Muscle layer of colon (tissue), 2 donors: ENCODE measurements around the gene TMEM30A.

Experiments
- H3K27ac ChIP-seq: one replicate; pipeline ENCODE4 v1.7.0; 2013; ENCODE audit warnings: low read depth, mild to moderate bottlenecking, low read length, moderate library complexity
- H3K27me3 ChIP-seq, 2 donors: one replicate each; pipeline ENCODE4 v1.7.0; 2013; ENCODE audit warnings: low read length in 2 of 2, mild to moderate bottlenecking in 2 of 2; ENCODE audit not compliant: insufficient read depth in 2 of 2, control insufficient read depth in 1 of 2
- H3K36me3 ChIP-seq: one replicate; pipeline ENCODE4 v1.7.0; 2013; ENCODE audit warnings: mild to moderate bottlenecking, low read length; ENCODE audit not compliant: insufficient read depth
- H3K4me1 ChIP-seq: one replicate; pipeline ENCODE4 v1.7.0; 2013; ENCODE audit warnings: mild to moderate bottlenecking, low read length; ENCODE audit not compliant: insufficient read depth
- H3K4me3 ChIP-seq, 2 donors: one replicate each; pipeline ENCODE4 v1.7.0; 2013; ENCODE audit warnings: low read length in 2 of 2, low read depth in 1 of 2, mild to moderate bottlenecking in 1 of 2, moderate library complexity in 1 of 2
- H3K9ac ChIP-seq: one replicate; pipeline ENCODE4 v1.7.0; 2013; ENCODE audit warnings: low read length
- H3K9me3 ChIP-seq: one replicate; pipeline ENCODE4 v1.7.0; 2013; ENCODE audit warnings: mild to moderate bottlenecking, low read length
- donor health status: abdominal sarcoma.
- donor health status: Adenocarcinoma of cecum.

Gene TMEM30A

DNA sequence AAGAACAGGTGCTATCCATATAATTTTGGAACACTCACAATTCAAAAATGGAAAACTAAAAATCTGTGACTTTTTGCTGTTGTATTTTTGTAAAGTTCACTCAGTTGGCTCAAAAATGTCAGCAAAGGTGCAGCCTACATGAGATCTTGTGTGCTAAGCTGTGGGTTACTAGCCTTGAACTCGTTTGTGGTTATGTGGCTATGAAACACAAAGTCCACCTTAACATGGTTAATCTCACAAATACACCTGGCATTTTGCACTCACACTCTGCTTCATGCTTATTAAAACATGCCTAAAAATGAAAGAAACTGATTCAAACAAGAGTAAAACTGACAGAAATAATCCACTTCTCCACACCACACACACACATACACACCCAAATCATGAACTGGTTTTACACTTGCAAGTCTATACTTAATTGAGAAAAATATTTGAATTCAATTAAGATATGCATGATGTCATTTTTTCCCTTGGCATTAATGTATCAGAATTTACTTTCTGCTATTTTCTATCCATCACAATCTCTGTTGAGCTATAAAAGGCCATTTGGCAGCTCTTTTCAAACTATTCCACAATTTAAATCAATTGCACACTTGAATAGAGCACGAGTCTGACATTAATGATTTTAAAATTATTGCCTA lies 22.9 kb upstream of the TMEM30A start:
- Histone ChIP-seq H3K9me3 (no peaks in the 10 kb centered on the region), H3K27ac (no peak overlapping the region), H3K4me3 (no peak overlapping the region), H3K27me3 (no peaks in the 10 kb centered on the region), H3K9ac (no peak overlapping the region), H3K36me3 (peaks cover 4% of the 10 kb centered on the region), H3K4me1 (peaks cover 4% of the 10 kb centered on the region)

DNA sequence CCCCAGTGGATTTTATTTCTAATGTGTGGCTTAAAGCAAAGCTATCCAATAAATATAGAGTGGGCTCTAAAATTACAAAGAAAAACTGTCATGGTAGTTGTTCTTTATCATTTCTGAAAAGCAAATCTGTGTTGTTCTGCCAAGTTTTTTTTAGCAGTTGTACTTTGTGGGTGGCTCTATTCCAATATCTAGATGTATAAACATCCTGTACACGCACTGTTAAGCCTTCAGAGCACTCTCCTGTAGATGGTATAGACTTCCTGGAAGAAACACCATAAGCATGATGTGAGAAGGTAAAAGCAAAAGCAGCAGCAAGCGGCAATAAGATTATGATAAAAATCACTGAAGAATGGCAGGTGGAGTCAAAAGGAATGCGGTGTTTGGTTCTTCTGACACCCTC lies 21.5 kb upstream of the TMEM30A start:
- H3K4me1 ChIP-seq: peaks cover 18% of the 10 kb centered on the region
- H3K27ac ChIP-seq: no peak overlapping the region
- no peak overlapping the region for H3K9ac ChIP-seq
- no peaks in the 10 kb centered on the region for H3K36me3 ChIP-seq
- H3K27me3 ChIP-seq: no peaks in the 10 kb centered on the region
- H3K9me3 ChIP-seq: no peaks in the 10 kb centered on the region
- H3K4me3 ChIP-seq: no peak overlapping the region

DNA sequence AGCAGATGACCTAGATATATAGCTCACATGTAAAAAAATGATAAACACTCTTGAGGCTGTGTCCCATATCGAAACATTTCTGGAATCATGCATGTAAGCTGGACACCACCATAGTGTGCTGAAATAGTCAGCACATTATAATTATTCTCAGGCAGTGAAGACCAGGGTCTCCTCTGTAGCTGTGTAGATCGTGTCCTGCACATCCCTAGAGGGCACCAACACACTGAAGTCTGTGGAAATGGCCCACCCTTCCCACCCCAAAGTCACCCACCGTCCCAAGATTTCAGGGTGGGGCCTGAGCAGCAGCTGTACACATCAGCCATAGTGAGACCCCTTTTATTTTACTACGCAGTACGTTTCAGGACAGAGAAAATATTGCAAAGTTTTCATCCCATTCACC lies 21.0 kb upstream of the TMEM30A start:
- no peaks in the 10 kb centered on the region for H3K36me3 ChIP-seq
- no peaks in the 10 kb centered on the region for H3K27me3 ChIP-seq
- H3K4me3 ChIP-seq: no peak overlapping the region
- H3K9ac ChIP-seq: no peak overlapping the region
- H3K4me1 ChIP-seq: peaks cover 21% of the 10 kb centered on the region
- no peaks in the 10 kb centered on the region for H3K9me3 ChIP-seq
- no peak overlapping the region for H3K27ac ChIP-seq

DNA sequence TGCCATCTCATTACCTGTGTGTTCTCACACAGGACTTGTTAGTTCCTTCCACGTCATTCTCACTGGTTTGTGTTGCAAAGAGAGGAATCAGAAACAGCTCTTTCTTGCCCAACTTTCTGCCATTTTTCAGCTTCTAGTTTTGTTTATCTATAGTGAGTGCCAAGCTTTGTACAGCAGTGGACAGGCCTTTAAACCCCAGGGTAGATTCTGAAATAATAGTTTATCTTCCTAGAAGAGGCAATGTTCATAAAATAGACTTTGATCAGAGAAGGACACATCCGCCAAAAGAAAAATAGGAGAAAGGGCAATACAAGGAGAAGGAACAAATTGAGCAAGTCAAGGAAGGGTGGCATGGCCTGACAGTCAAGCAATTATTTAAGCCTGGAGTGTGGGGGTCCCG lies 17.7 kb upstream of the TMEM30A start:
- no peaks in the 10 kb centered on the region for H3K27me3 ChIP-seq
- no peaks in the 10 kb centered on the region for H3K9me3 ChIP-seq
- H3K4me3 ChIP-seq: no peak overlapping the region
- no peaks in the 10 kb centered on the region for H3K36me3 ChIP-seq
- no peak overlapping the region for H3K9ac ChIP-seq
- H3K4me1 ChIP-seq: peaks cover 37% of the 10 kb centered on the region
- no peak overlapping the region for H3K27ac ChIP-seq

DNA sequence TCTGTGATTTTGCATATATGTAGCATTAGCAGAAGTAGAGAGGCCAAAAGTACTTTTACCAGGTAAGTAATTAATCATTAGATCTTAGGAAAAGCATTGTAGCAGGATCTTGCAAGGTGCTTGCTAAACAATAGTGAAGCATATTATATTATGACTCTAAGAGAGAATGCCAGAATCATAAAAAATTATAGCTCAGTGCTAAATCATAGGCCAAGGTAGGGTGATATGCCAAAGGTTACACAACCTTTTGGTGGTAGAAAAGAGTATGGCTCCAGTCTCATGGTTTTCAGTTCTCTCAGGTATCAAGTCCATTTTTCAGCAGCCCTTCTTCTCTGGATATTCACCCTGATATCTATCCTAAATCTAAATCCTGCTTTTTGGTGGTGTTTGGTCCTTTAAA lies 16.9 kb upstream of the TMEM30A start:
- H3K27ac ChIP-seq: no peak overlapping the region
- no peak overlapping the region for H3K9ac ChIP-seq
- no peak overlapping the region for H3K4me3 ChIP-seq
- H3K36me3 ChIP-seq: no peaks in the 10 kb centered on the region
- no peaks in the 10 kb centered on the region for H3K9me3 ChIP-seq
- H3K4me1 ChIP-seq: peaks cover 37% of the 10 kb centered on the region
- no peaks in the 10 kb centered on the region for H3K27me3 ChIP-seq

DNA sequence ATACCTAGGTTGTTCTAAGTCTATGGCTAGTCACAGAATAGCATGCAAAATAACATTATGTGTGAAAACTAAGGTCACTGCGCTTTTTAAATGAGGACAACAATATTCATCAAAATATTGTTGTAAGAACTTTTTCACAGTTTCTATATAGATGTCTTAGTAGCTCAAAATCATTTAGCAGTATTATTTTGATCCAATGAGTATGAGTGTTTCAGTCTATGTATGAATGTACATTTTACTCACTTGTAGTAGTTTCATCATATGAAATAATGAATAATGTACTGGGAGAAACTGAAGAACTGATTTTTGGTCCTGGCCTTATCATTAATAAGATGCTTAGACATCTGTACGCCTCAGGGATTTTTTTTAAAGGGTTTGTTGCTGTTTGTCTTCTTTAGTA lies 16.5 kb upstream of the TMEM30A start:
- Histone ChIP-seq H3K9ac (no peak overlapping the region), H3K9me3 (no peaks in the 10 kb centered on the region), H3K27me3 (no peaks in the 10 kb centered on the region), H3K36me3 (no peaks in the 10 kb centered on the region), H3K4me3 (no peak overlapping the region), H3K27ac (no peak overlapping the region), H3K4me1 (peaks cover 37% of the 10 kb centered on the region)

DNA sequence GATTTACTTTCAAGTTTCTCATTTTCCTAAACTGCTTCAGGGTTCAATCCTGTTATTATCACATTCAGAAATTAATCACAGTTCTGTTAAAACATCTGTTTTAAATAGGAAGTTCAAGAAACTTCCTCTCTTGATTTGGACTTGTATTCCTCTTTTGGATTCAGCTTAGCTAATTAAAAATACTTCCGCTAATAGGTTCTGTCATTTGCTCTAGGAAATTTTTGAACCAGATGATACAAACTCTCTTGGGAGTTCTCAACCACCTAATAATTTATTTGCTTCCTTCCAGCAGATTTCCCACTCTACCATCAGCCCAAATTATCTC lies 15.9 kb upstream of the TMEM30A start:
- no peaks in the 10 kb centered on the region for H3K9me3 ChIP-seq
- H3K27me3 ChIP-seq: no peaks in the 10 kb centered on the region
- no peak overlapping the region for H3K4me3 ChIP-seq
- peaks cover 37% of the 10 kb centered on the region for H3K4me1 ChIP-seq
- no peaks in the 10 kb centered on the region for H3K36me3 ChIP-seq
- H3K27ac ChIP-seq: no peak overlapping the region
- no peak overlapping the region for H3K9ac ChIP-seq

DNA sequence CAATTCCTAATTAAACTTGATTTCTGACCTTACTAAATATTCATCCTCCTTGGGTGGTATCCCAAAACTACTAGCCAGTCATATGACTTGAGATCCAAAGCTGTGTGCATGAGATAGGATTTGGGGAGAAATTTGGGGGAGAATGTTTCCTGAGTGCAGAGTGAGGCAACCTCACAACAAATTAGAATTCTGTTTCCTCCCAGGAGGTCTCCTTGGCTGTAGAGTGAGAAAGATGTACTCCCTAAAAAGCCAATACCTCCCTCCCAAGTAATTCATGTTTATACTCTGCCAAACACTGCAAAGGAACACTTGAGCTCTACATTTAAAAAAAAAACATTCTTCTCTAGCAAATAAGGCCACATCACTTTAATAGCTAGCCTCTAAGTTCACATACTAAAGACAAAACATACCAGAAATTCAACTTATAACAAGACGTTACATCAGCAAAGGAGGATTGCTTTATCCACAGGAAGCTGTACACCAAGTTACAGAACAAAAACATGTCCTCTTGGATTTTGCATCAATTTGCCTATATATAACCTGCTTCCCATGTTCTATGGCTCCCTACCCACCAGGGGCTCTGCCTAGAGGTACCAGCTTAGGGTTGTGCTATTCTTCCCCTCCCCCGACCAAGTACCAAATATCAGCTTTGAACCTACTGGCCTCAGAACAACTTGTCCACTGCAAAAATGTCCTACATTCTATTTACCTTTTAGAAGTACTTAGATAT lies 15.4 kb upstream of the TMEM30A start:
- H3K4me3 ChIP-seq: no peak overlapping the region
- H3K4me1 ChIP-seq: peaks cover 37% of the 10 kb centered on the region
- H3K9me3 ChIP-seq: no peaks in the 10 kb centered on the region
- H3K27ac ChIP-seq: peak overlapping the region; percentile 15
- H3K27me3 ChIP-seq: no peaks in the 10 kb centered on the region
- H3K9ac ChIP-seq: no peak overlapping the region
- no peaks in the 10 kb centered on the region for H3K36me3 ChIP-seq

DNA sequence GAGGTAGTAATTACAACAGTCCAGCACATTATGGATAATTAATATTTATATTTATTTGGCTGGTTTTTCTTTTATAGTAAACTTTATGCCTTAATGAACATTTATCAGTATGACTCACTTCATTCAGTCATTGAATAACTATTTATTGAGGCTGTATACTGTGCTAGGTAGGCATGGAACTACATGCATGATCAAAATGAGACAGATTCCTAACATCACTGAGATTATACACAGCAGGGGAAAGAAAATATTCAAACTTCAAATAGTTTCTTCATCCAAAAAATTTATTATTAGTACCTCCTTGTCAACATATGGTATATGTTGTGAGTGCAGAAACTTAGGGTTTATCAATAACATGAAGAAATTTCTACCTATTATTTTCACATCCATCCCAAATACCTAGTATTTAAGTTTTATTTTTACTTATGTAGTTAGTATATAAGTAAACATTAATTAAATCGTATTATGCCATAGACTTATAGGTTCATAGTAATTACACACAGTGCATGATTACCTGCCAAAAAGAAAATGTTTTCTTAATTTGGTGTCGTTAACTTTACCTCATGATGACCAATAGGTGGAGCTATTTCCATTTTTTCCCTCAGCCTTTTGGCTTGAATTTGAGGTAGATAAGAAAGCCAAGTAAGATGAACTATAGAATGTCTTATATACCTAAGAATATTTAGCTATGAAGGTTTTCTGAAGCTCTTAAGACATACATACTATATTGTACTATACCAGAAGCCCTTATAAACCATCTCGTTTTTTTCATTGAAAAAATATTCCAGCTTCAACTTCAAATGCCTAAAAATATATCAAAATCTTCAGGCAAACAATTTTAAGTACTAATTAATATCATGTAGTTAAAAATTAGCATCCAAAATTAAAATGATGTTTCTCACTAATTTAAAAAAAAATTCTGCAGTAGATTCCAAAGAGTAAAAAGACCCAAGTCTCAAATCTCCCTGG lies 12.5 kb upstream of the TMEM30A start:
- Histone ChIP-seq H3K4me3 (no peak overlapping the region), H3K9me3 (no peaks in the 10 kb centered on the region), H3K36me3 (no peaks in the 10 kb centered on the region), H3K27ac (no peak overlapping the region), H3K9ac (no peak overlapping the region), H3K27me3 (no peaks in the 10 kb centered on the region), H3K4me1 (peaks cover 29% of the 10 kb centered on the region)

DNA sequence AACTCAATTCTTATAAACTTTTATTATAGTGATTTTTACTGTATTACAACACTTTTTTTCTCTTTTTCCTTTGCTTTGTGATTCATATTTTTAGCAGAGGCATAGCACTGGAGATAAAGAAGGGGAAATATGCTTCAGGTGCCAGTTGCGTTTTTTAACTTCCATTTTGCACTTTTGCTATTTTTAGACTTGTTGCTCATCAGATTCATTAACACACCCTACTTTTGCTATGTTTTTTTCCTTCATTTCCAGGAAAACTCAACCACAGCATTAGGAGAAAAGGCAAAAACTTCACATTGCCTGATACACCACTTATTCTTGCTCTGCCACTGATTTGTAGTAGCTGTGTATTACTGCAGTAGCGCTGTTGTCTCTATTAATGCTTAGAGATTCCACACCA lies 8.0 kb upstream of the TMEM30A start:
- Histone ChIP-seq H3K27ac (no peak overlapping the region), H3K4me3 (no peak overlapping the region), H3K27me3 (no peaks in the 10 kb centered on the region), H3K36me3 (no peaks in the 10 kb centered on the region), H3K9me3 (no peaks in the 10 kb centered on the region), H3K9ac (no peak overlapping the region), H3K4me1 (no peaks in the 10 kb centered on the region)

DNA sequence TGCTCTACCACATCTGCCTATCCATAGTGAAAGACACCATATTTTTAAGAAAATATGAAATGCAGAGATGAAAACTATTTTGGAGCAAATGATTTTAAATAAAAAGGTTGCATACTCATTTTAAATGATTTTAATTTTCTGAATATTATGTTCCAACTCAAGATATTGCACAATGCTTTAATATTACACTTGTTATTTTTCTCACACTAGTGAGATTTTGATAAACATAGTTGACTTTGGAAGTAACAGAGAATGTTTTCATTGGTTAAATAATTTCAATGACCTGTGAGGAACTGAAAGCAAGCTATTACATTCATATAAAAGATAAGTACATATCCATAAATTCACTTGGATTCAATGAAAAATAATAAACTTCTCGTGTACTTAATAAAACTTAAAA lies 7.2 kb upstream of the TMEM30A start:
- Histone ChIP-seq H3K9me3 (no peaks in the 10 kb centered on the region), H3K27me3 (no peaks in the 10 kb centered on the region), H3K4me1 (no peaks in the 10 kb centered on the region), H3K27ac (no peak overlapping the region), H3K9ac (no peak overlapping the region), H3K4me3 (no peak overlapping the region), H3K36me3 (no peaks in the 10 kb centered on the region)
